Measurements from ENCODE around the gene MYMK.

The MYMK gene

DNA sequence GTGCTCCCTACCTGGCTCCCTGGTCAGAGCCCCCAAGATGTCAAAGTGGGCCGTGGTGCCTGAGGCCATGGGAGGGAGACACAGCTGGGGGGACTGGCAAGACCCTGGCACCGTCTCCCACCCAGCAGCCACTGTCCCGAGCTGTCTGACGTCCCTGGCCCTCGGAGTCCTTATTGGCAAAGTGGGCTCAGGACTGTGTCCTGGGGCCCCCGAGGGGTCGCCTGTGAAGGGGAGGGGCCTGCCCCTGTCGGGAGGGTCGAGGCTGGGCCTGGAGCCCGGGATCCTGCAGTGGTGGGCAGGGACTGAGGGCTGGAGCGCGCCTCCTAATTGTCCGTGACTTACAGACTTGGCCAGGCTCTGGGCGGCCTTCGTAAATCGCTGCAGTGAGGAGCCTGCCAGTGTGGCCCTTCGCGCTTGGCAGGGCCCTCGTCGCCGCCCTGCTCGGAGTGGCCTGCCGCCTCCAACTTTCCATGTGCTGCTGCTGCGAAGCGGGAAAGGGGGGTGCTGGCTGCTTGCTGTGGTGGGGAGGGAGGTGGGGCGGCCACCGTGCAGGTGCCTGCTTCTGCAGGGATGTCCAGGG is 13.7 kb downstream of the MYMK start:
- Mint-ChIP-seq H3K4me1 (ENCODE audit: low read depth) (peaks cover 26% of the 10 kb centered on the region), H3K27me3 (no peaks in the 10 kb centered on the region), H3K27ac (no peak overlapping the region), H3K9me3 (ENCODE audit: low read depth) (no peaks in the 10 kb centered on the region), H3K36me3 (no peaks in the 10 kb centered on the region), H3K4me3 (no peak overlapping the region)

DNA sequence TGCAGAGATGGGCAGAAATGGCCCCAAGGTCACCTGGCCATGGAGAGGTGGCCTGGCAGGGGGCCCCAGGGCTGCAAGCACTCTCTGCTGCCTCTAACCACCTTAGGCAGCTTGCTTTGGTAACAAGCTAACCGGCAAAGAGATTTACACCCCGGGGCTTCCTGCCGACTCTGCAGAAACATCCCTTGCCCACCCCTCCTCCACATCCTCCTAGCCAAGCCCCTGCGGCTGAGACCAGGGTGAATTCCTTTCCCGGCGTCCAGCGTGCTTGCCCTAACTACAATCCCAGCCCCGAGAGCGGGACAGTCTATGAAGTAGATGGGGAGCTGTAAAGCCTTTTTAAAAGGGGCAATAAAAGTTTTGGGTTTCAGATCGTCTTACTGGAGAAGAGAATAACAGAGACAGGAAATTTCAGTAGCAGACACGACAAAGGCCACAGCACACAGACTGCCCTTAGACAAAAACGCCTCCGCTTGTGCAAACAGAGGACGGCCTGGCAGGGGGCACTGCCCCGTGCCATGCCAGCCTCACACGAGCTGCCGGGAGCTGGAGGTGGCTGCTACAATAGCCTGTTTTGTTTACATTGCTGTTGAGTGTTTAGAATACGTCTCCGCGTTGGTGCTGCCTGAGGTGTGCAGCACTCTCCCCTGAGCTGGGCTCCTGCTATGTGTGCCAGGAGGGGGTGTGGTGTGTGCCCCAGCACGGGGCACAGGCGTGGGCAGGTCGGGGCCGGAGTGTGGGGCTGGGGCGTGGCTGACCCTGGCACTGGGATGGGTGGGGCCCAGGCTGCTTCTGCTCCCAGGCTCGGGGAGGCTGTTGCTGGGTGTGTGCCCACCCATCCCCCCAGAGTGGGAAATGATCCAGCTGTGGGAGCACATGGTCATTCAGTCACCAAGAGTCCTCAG is 15.3 kb downstream of the MYMK start:
- Mint-ChIP-seq H3K36me3 (no peaks in the 10 kb centered on the region), H3K4me3 (peak overlapping the region; percentile 82), H3K27me3 (no peaks in the 10 kb centered on the region), H3K9me3 (ENCODE audit: low read depth) (no peaks in the 10 kb centered on the region), H3K27ac (peak overlapping the region; percentile 88), H3K4me1 (ENCODE audit: low read depth) (peaks cover 26% of the 10 kb centered on the region)

DNA sequence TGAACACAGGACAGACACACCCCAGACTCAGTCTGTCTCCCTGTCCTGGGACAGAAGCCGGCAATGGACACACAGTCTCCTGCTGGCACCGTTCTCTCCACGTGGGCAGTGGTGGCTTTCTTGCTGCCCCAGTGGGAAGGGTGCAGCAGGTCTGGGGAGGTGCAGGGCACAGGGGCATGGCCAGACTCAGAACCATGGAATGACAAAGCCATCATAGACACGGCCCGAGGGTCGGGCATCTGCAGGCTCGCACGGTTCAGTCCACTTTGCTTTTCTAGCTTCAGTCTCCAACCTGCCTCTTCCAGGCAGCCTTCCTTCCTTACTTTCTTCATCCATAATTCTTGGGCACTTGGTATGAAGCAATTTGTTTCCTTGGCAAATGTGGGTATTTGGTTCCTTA is 16.7 kb downstream of the MYMK start:
- H3K9me3 Mint-ChIP-seq (ENCODE audit: low read depth), result no peaks in the 10 kb centered on the region
- H3K27ac Mint-ChIP-seq, result no peak overlapping the region
- no peaks in the 10 kb centered on the region for H3K36me3 Mint-ChIP-seq
- peaks cover 26% of the 10 kb centered on the region for H3K4me1 Mint-ChIP-seq (ENCODE audit: low read depth)
- no peaks in the 10 kb centered on the region for H3K27me3 Mint-ChIP-seq
- H3K4me3 Mint-ChIP-seq, result no peak overlapping the region

DNA sequence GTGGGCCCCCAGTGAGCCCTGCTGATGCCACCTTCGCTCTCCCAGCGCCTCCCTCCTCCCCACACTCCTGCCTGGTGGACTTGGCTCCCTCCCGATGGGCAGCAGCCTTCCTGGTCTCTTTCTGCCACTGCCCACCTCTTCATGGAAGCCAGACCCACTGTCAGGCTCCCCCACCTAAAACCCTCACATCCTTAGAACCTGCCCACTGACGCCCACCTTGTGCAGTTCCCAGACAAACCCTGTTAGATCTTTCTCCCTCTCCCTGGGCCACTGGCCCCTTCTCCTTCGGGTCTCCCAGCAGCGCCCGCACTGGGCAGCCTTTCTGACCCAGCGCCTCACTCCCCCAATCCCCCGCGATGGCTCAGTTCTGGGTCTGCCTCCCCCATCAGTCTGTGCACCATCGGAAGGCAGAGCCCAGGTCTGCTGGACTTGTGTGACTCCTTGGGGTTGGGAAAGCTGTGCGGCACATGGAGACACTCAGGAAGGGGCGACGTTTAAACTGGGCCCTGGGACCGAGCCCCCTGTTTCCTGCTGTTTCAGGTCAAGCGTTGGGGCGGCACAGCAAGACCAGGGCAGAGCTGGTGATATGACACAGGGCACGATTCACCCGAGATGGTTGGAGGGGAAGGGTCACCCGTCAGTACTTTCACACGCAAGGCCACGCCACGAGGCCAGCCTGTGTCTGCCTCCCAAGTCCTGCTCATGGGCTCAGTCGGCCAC is 17.4 kb downstream of the MYMK start:
- Mint-ChIP-seq H3K4me1 (ENCODE audit: low read depth) (peaks cover 26% of the 10 kb centered on the region), H3K9me3 (ENCODE audit: low read depth) (peaks cover 2% of the 10 kb centered on the region), H3K4me3 (no peak overlapping the region), H3K27ac (peak overlapping the region; percentile 12), H3K27me3 (no peaks in the 10 kb centered on the region), H3K36me3 (no peaks in the 10 kb centered on the region)

GRCh38 chr9:133506653-133507038 is 18.1 kb downstream of the MYMK start:
- Mint-ChIP-seq H3K4me1 (ENCODE audit: low read depth) (peaks cover 26% of the 10 kb centered on the region), H3K4me3 (no peak overlapping the region), H3K36me3 (no peaks in the 10 kb centered on the region), H3K27ac (no peak overlapping the region), H3K9me3 (ENCODE audit: low read depth) (peaks cover 8% of the 10 kb centered on the region), H3K27me3 (no peaks in the 10 kb centered on the region)

DNA sequence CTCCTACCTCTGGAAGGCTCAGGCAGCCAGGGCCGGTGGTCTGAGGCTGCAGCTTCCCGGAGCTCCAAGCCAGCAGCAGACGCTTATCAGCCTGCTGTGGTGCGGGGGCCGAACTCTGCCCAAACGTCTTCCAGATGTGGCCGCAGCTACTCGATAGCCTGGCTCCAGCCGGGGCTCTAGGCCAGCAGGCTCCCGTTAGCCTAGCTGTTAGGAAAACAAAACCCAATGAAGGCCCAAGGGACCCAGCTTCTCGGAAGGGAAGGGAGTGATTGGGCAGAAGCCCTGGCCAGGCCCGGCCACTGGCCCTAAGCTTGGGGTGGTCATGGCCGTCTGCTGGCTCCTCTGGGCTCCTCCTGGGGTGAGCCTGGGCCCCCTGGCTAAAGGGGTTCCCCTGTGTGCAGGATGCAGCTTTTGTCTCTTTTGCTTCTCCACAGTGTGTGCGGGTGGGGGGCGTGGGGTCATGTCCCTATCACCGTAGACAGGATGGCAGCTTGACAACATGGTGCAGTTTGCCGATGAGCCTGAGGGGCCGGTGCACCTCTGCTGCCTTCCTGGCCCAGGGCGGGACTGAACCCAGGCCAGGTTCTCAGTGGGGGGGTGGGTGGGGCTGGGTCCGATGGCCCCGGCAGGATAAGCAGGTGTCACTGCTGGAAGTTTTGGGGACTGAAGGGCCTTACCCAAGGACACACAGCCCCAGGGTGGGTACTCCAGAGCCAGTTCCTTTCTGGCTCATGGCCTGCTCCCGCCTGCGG is 18.7 kb downstream of the MYMK start:
- Mint-ChIP-seq H3K9me3 (ENCODE audit: low read depth) (peaks cover 11% of the 10 kb centered on the region), H3K27ac (no peak overlapping the region)

GRCh38 chr9:133505186-133505830 is 19.5 kb downstream of the MYMK start:
- H3K9me3 Mint-ChIP-seq (ENCODE audit: low read depth), result peaks cover 12% of the 10 kb centered on the region
- no peak overlapping the region for H3K27ac Mint-ChIP-seq
- H3K36me3 Mint-ChIP-seq, result peaks cover 4% of the 10 kb centered on the region
- peaks cover 24% of the 10 kb centered on the region for H3K4me1 Mint-ChIP-seq (ENCODE audit: low read depth)
- H3K27me3 Mint-ChIP-seq, result no peaks in the 10 kb centered on the region
- H3K4me3 Mint-ChIP-seq, result no peak overlapping the region

More for the DNA sequence above, 18.7 kb downstream of the MYMK start:
- peaks cover 4% of the 10 kb centered on the region for H3K36me3 Mint-ChIP-seq
- no peak overlapping the region for H3K4me3 Mint-ChIP-seq
- H3K27me3 Mint-ChIP-seq, result no peaks in the 10 kb centered on the region
- H3K4me1 Mint-ChIP-seq (ENCODE audit: low read depth), result peaks cover 26% of the 10 kb centered on the region

- H3K4me3 Mint-ChIP-seq, result no peak overlapping the region
- H3K4me1 Mint-ChIP-seq (ENCODE audit: low read depth), result peaks cover under 1% of the 10 kb centered on the region
- H3K27ac Mint-ChIP-seq, result no peak overlapping the region
- H3K9me3 Mint-ChIP-seq (ENCODE audit: low read depth), result peaks cover 12% of the 10 kb centered on the region
- H3K36me3 Mint-ChIP-seq, result peaks cover 4% of the 10 kb centered on the region
- no peaks in the 10 kb centered on the region for H3K27me3 Mint-ChIP-seq
Measured at GRCh38 chr9:133502112-133502511, 22.6 kb downstream of the MYMK start.

GRCh38 chr9:133499892-133500270 is 24.9 kb downstream of the MYMK start:
- Mint-ChIP-seq H3K36me3 (peaks cover 4% of the 10 kb centered on the region), H3K4me1 (ENCODE audit: low read depth) (no peaks in the 10 kb centered on the region), H3K27ac (no peak overlapping the region), H3K4me3 (no peak overlapping the region), H3K27me3 (no peaks in the 10 kb centered on the region), H3K9me3 (ENCODE audit: low read depth) (peaks cover 12% of the 10 kb centered on the region)

DNA sequence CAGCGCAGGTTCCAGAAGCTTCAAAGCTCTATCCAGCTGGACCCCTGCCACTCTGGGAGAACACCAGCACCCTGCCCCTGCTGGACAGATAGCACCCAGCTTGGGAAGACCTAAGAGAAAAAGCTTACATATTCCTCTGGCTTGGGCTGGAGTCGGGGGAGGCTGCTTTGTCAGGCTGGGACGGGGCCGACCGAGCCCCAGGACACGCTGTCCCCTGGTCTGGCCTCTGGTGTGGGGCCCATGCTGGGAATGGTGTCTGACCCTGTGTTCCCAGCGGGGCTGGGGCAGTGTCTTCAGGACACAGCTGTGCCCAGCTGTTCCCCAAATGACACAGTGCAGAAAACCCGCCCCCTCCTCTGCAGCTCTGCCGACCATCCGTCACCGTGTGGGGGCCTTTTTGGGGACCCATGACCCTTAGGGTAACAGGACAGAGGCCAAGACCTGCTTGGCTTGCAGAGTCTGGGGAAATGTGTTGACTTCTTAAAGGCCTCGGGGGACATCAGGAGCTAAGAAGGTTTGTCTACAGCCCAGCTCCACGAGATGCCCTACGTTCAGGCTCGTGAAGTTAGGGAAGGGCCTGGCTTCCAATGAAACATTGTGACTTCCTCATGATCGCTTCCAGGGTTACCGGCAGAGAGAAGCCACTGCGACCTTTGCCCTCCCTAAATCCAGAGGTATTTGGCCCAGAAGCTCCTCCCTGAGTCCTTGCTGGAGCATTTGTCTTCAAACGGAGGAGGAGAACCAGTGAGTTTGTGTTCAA is 25.4 kb downstream of the MYMK start:
- peaks cover 4% of the 10 kb centered on the region for H3K36me3 Mint-ChIP-seq
- H3K9me3 Mint-ChIP-seq (ENCODE audit: low read depth), result peaks cover 12% of the 10 kb centered on the region
- no peaks in the 10 kb centered on the region for H3K27me3 Mint-ChIP-seq
- H3K4me3 Mint-ChIP-seq, result no peak overlapping the region
- no peak overlapping the region for H3K27ac Mint-ChIP-seq
- H3K4me1 Mint-ChIP-seq (ENCODE audit: low read depth), result no peaks in the 10 kb centered on the region

DNA sequence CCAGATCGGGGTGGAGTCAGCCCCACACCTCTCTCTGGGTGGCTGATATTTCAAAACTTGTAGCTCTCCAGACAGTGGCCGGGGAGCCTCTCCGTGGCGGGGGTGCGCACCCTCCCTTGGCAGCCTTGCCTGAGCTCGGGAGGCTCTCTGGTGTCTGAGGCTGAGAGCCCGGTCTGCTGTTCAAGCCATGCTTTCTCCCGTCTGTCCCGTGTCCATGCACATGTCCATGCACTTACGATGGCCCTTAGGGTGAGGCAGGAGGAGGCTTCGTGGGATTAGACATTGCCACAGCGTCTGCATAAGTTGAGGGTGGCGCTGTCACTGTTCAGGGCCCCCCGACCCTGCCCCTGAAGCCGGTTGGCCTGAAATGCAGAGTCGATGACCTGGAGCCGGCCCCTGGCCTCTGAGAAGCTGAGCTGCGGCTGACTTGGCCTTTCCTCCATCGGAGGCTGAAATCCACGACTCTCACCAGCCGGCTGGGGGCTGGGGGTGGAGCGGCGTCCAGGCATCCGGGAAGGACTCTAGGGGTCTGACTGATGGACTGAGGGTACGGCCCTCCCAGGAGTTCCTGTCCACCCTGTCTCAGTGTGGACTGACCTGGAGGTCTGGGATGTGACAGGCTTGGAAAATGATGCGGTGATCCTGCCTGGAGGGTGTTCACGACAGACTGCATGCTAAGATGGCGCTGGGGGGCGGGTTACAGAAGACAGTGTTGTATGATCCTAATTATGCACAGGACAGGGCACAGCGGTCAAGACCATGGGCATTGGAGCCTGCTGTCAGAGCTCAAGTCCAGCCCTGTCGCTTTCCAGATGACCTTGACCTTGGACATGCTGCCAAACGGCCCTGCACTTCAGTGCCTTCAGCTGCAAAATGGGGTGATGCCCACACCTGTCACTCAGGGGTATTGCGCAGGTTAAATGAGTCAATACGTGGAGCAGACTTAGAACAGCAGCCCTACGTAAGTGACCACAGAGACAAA is 27.6 kb downstream of the MYMK start:
- no peak overlapping the region for H3K27ac Mint-ChIP-seq
- H3K36me3 Mint-ChIP-seq, result peaks cover 4% of the 10 kb centered on the region
- H3K4me1 Mint-ChIP-seq (ENCODE audit: low read depth), result no peaks in the 10 kb centered on the region
- no peaks in the 10 kb centered on the region for H3K27me3 Mint-ChIP-seq
- H3K9me3 Mint-ChIP-seq (ENCODE audit: low read depth), result peaks cover 8% of the 10 kb centered on the region
- H3K4me3 Mint-ChIP-seq, result no peak overlapping the region

DNA sequence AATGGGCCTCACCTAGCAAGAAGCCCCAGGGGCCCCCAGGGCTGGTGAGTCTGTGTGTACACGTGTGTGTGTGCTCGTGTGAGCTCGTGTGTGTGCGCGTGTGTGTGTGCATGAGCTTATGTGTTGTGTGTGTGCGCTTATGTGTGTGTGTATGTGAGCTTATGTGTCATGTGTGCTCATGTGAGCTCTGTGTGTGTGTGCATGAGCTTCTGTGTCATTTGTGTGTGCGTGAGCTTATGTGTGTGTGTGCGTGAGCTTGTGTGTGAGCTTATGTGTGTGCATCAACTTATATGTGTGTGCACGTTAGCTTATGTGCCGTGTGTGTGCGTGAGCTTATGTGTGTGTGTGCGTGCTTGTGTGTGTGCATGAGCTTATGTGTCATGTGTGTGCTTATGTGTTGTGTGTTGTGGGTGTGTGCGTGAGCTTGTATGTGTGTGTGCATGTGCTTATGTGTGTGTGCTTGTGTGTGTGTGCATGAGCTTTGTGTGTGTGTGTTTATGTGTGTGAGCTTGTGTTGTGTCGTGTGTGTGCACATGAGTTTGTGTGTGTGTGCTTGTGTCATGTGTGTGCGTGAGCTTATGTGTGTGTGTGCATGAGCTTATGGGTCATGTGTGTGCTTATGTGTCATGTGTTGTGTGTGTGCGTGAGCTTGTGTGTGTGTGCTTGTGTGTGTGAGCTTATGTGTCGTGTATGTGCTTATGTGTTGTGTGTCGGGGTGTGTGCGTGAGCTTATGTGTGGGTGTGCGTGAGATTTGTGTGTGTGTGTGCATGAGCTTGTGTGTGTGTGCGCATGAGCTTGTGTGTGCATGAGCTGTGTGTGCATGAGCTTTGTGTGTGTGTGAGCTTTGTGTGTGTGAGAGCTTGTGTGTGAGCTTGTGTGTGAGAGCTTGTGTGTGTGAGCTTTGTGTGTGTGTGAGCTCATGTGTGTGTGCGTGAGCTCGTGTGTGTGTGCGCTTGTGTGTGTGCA is 29.1 kb downstream of the MYMK start:
- Mint-ChIP-seq H3K4me3 (no peak overlapping the region), H3K27ac (no peak overlapping the region), H3K4me1 (ENCODE audit: low read depth) (no peaks in the 10 kb centered on the region), H3K27me3 (no peaks in the 10 kb centered on the region), H3K36me3 (no peaks in the 10 kb centered on the region), H3K9me3 (ENCODE audit: low read depth) (no peaks in the 10 kb centered on the region)

Data from activated naive CD8-positive, alpha-beta T cell (primary cell).